ENCODE measurements around the gene SLC30A2. TPM values are rescaled to one million over a fixed set of nuclear protein-coding genes. Genes with fewer than 3 reads are reported as not detected.

The SLC30A2 gene
- polyA plus RNA-seq, 1 donor from 2014 or later, result 0.46 TPM

- Histone ChIP-seq H3K36me3 (ENCODE audit: insufficient read depth, low read length) (no peaks in the 10 kb centered on the region), H4K20me1 (ENCODE audit: insufficient read depth) (no peaks in the 10 kb centered on the region), H3K9ac (ENCODE audit: low read length) (no peak overlapping the region), H3K79me2 (replicated peaks; ENCODE audit: insufficient read depth, low read length) (no peaks in the 10 kb centered on the region), H3K27ac (ENCODE audit: low read length) (no peak overlapping the region), H3K9me2 (ENCODE audit: insufficient read depth, low read length) (no peaks in the 10 kb centered on the region), H3F3A (ENCODE audit: insufficient read depth, low read length, poor library complexity, severe bottlenecking) (no peaks in the 10 kb centered on the region), H2AFZ (ENCODE audit: low read depth, low read length) (no peak overlapping the region), H3K27me3 (ENCODE audit: insufficient read depth, low read depth, low read length) (no peaks in the 10 kb centered on the region), H3K4me2 (ENCODE audit: low read length) (no peak overlapping the region), H3K4me3 (ENCODE audit: low read length) (no peak overlapping the region), H3K9me3 (ENCODE audit: low read length) (no peaks in the 10 kb centered on the region)
- TF ChIP-seq POLR2AphosphoS5 (IDR thresholded peaks at IDR 0.05), result no peak
- TF ChIP-seq EP300 (conservative IDR thresholded peaks at IDR 0.05; ENCODE audit: poor library complexity, severe bottlenecking), result no peak
- TF ChIP-seq, protein P1, sequence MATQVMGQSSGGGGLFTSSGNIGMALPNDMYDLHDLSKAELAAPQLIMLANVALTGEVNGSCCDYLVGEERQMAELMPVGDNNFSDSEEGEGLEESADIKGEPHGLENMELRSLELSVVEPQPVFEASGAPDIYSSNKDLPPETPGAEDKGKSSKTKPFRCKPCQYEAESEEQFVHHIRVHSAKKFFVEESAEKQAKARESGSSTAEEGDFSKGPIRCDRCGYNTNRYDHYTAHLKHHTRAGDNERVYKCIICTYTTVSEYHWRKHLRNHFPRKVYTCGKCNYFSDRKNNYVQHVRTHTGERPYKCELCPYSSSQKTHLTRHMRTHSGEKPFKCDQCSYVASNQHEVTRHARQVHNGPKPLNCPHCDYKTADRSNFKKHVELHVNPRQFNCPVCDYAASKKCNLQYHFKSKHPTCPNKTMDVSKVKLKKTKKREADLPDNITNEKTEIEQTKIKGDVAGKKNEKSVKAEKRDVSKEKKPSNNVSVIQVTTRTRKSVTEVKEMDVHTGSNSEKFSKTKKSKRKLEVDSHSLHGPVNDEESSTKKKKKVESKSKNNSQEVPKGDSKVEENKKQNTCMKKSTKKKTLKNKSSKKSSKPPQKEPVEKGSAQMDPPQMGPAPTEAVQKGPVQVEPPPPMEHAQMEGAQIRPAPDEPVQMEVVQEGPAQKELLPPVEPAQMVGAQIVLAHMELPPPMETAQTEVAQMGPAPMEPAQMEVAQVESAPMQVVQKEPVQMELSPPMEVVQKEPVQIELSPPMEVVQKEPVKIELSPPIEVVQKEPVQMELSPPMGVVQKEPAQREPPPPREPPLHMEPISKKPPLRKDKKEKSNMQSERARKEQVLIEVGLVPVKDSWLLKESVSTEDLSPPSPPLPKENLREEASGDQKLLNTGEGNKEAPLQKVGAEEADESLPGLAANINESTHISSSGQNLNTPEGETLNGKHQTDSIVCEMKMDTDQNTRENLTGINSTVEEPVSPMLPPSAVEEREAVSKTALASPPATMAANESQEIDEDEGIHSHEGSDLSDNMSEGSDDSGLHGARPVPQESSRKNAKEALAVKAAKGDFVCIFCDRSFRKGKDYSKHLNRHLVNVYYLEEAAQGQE (IDR thresholded peaks at IDR 0.05; ENCODE audit: borderline replicate concordance), result no peak
- no peak for TF ChIP-seq RAD21 (conservative IDR thresholded peaks at IDR 0.05)
- no peak for TF ChIP-seq TAF1 (IDR thresholded peaks at IDR 0.05; ENCODE audit: low read depth)
- TF ChIP-seq MXI1 (conservative IDR thresholded peaks at IDR 0.05; ENCODE audit: poor library complexity, severe bottlenecking), result no peak
- TF ChIP-seq EZH2 (IDR thresholded peaks at IDR 0.05; ENCODE audit: borderline replicate concordance, insufficient read depth, low read length, poor library complexity, severe bottlenecking), result no peak
- no peak for TF ChIP-seq SMC3 (conservative IDR thresholded peaks at IDR 0.05; ENCODE audit: poor library complexity)
- TF ChIP-seq, protein P2, sequence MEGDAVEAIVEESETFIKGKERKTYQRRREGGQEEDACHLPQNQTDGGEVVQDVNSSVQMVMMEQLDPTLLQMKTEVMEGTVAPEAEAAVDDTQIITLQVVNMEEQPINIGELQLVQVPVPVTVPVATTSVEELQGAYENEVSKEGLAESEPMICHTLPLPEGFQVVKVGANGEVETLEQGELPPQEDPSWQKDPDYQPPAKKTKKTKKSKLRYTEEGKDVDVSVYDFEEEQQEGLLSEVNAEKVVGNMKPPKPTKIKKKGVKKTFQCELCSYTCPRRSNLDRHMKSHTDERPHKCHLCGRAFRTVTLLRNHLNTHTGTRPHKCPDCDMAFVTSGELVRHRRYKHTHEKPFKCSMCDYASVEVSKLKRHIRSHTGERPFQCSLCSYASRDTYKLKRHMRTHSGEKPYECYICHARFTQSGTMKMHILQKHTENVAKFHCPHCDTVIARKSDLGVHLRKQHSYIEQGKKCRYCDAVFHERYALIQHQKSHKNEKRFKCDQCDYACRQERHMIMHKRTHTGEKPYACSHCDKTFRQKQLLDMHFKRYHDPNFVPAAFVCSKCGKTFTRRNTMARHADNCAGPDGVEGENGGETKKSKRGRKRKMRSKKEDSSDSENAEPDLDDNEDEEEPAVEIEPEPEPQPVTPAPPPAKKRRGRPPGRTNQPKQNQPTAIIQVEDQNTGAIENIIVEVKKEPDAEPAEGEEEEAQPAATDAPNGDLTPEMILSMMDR (IDR thresholded peaks at IDR 0.05; ENCODE audit: poor library complexity, severe bottlenecking), result no peak
Observed at GRCh38 chr1:26020330-26020768, 25.6 kb downstream of the SLC30A2 start.

GRCh38 chr1:26019641-26020315 lies 26.1 kb downstream of the SLC30A2 start:
- Histone ChIP-seq H3K4me2 (ENCODE audit: low read length) (no peak overlapping the region), H4K20me1 (ENCODE audit: insufficient read depth) (no peaks in the 10 kb centered on the region), H2AFZ (ENCODE audit: low read depth, low read length) (no peak overlapping the region), H3K9me2 (ENCODE audit: insufficient read depth, low read length) (no peaks in the 10 kb centered on the region), H3K27ac (ENCODE audit: low read length) (no peak overlapping the region), H3K9me3 (ENCODE audit: low read length) (no peaks in the 10 kb centered on the region), H3K79me2 (replicated peaks; ENCODE audit: insufficient read depth, low read length) (no peaks in the 10 kb centered on the region), H3F3A (ENCODE audit: insufficient read depth, low read length, poor library complexity, severe bottlenecking) (no peaks in the 10 kb centered on the region), H3K4me3 (ENCODE audit: low read length) (no peak overlapping the region), H3K27me3 (ENCODE audit: insufficient read depth, low read depth, low read length) (no peaks in the 10 kb centered on the region), H3K9ac (ENCODE audit: low read length) (no peak overlapping the region), H3K36me3 (ENCODE audit: insufficient read depth, low read length) (no peaks in the 10 kb centered on the region)
- TF ChIP-seq EZH2 (IDR thresholded peaks at IDR 0.05; ENCODE audit: borderline replicate concordance, insufficient read depth, low read length, poor library complexity, severe bottlenecking) (no peak), RAD21 (conservative IDR thresholded peaks at IDR 0.05) (no peak), SMC3 (conservative IDR thresholded peaks at IDR 0.05; ENCODE audit: poor library complexity) (no peak), TAF1 (IDR thresholded peaks at IDR 0.05; ENCODE audit: low read depth) (no peak)
- TF ChIP-seq, protein P2 (IDR thresholded peaks at IDR 0.05; ENCODE audit: poor library complexity, severe bottlenecking), result no peak
